HG02885 (cell line): Measurements from ENCODE around the gene KLHL40.
"Not testable (repeated sequence)": the region's sequence is repeated elsewhere in the genome, so short reads cannot be mapped to it uniquely, and the experiment has no call there.

Source experiments
- ATAC-seq: cut with Tn5 transposase; IDR thresholded peaks from one replicate; pipeline ENCODE4 v1.9.1; 2021; ENCODE audit warnings: mild to moderate bottlenecking; ENCODE audit not compliant: unreplicated experiment, poor library complexity

Gene KLHL40

DNA sequence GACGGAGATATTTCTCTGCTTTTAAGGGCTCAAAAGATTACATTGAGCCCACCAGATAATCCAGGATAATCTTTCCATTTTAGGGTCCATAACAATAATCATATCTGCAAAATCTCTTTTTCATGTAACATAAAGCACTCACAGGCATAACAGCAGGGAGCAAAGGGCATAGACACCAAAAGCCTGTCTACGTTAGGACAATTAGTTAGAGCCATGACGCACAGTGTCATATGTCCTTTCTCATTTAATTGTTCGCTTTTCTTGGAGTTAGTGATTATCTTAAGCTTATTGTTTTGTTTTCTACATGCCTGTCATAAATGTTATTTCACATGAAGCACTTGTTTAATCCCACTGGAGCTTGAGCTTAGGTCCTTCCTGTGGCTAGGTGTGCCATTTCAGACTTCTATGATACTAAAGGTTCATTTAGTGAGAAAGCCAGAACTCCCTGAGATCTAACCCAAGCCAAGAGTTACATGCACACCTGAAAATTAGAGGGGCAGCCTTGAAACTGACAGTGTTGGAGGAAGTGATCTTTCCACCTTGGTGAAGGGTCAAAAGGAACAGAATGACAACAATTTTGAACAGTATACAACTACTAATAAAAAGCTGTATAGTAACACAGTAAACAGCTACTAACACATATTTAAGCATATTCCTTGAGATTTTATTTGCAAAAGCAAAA is 29.0 kb downstream of the KLHL40 start:
- no peak for ATAC-seq

DNA sequence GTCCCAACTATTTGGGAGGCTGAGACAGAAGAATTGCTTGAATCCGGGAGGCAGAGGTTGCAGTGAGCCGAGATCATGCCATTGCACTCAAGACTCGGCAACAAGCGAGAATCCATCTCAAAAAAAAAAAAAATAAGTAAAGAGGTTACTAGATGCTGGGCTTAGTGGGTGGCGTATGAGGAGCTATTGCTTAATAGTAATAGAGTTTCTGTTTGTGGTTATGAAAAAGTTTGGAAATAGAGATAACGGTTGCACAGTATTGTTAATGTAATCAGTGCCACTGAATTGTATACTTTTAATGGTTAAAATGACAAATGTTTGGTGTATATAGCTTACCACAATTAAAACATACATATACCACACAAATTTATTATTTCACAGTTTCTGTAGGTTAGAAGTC is 32.0 kb downstream of the KLHL40 start:
- ATAC-seq, result no peak

DNA sequence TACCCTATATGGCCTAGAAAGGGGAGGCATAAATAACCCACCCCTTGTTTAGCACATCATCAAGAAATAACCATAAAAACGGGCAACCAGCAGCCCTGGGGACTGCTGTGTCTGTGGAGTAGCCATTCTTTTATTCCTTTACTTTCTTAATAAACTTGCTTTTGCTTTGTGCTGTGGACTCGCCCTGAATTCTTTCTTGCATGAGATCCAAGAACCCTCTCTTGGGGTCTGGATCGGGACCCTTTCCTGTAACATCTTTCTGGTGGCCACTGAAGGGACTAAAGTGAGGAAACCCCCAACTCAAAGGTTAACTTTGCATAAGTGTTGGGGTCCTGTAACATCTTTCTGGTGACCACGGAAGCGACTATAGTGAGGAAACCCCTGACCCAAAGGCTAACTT is 33.0 kb downstream of the KLHL40 start:
- ATAC-seq, result no peak

DNA sequence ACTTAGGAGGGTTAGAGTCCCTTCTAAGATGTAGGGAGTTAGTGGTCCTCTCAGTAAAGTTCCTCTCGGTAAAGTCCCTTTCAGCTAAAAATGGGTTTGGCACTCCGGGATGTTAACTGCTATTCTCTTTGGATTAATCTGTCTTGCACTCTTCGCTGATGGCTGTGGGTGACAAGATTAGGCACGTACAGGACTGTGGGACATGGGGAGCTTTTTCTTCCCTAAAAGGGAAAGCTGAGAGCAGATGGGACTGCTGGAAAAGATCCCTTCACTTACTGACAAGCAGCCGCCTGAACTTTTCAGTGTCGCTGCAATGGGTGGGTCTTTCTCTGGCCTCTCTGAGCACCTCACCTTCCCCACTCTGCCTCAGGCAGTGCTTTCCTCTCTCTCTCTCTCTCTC is 33.7 kb downstream of the KLHL40 start:
- ATAC-seq, result no peak

DNA sequence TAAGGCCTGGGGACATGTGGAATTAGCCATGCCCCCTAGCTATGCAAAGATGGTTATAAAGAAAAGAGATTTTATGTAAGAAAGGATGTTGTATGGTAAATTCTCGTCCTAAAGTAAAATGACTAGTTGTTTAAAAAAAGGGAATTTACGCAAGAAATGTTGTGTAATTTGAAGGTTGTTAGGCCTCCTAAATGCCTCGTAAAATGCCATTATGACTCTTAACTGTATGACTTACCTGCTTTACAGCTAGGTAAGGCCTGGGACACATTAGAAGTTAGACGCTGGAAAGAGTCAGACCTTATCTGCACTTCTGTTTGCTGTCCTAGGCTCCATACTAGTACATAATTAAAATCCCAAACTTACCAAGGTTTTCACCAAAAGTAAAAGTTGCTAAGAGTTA is 34.8 kb downstream of the KLHL40 start:
- ATAC-seq, result no peak

DNA sequence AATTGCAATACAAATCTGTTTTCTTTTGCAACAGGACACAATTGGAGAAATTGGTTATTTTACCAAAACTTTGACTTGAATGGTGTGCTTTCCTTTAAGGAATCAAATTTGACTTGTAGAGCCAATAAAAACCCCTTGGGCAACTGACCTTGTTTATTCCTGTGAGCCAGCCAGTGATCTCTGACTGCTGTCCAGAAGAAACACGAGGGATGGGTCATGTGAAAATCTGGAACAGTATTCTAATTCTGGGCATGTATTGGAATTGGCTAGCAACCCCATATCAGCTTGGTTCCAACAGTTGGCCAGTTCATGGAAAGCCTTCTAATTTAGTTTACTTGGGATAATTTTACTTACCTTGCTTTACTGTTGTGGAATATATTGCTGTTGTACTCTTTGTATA is 36.4 kb downstream of the KLHL40 start:
- no peak for ATAC-seq

DNA sequence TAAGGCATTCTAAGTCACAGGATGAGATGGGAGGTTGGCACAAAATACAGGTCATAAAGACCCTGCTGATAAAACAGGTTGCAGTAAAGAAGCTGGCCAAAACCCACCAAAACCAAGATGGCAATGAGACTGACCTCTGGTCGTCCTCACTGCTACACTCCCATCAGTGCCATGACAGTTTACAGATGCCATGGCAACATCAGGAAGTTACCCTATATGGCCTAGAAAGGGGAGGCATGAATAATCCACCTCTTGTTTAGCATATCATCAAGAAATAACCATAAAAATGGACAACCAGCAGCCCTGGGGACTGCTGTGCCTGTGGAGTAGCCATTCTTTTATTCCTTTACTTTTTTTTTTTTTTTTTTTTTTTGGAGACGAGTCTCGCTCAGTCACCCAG is 37.1 kb downstream of the KLHL40 start:
- not testable (repeated sequence) for ATAC-seq

DNA sequence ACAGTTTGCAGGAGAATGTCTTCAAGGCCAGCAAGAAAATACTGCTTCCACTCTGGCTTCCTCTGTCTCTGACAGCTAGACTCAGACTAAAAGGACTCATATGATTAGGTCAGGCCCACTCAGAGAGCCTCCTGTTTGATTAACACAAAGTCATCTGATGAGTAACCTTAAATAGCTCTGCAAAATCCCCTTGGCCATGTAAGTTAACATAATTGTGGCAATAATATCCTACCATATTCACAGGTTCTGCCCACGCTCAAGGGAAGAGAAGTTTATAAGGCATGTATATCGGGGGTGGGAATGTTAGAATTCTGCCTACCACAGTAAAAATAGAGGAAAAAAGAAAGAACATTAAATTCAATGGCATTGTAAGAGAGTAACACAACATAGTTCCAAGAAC is 37.9 kb downstream of the KLHL40 start:
- ATAC-seq, result no peak

DNA sequence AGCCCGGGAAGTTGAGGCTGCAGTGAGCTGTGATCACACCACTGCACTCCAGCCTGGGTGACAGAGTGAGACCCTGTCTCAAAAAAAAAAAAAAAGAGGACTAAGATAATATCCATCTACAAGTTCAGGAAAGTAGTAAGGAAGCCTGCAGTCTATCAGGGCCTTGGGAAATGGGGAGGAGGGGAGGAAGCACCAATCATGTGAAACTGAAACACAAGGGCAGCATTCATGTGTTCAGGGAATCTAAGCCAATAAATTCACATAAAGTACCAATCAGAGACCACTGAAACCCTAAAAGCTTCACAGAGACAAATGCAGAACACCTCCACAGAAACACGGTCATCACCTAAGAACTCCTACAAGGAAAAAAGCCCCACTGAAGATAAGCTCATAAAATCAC is 40.1 kb downstream of the KLHL40 start:
- no peak for ATAC-seq

DNA sequence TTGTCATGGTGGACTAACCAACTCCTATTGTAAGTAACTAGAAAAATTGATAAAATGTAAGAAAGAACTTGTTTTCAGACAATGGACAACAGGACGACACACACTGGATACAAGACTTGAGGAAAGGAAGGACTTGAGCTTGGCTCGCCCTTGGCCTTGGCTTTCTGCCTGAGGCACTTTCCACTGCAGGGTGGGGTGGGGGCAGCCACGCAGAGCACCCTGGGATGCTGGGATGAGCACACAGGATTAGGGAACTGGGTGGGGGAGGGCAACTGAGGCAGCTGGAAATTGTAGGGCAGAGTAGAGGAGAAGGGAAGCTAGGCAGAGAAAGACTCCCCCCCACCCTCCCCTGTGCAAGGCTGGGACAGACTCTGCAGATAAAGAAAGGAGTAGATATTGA is 42.7 kb downstream of the KLHL40 start:
- ATAC-seq, result no peak

DNA sequence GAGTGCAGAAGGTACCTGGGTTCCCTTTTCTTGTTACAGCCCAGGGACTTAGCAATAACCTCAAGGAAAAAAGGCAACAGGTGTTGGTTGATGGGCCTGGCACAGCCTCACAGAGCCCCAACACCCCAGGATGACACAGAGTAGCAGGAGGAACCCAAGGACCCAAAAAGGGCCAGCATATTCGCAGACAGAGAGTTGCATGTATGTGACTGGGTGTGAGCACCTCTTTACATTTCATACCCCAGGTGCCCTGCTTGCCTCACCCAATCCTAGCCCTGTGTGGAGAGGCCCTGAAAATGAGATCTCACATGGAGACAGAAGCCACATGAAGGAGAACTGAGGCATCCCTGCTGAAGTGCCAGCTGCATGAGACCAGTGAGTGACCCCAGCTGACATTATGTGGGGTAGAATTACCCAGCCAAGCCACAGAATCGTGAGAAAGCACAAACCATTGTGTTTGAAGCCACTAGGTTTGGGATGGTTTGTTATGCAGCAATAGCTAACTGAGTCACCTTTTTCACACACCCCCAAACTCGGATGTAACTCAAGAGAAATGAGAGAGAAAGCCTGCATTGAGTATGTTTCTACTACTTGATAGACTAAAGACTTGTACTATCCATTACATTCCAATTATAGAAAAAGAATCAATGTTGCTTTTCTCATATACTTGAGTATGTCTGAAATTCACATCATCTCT is 43.5 kb downstream of the KLHL40 start:
- ATAC-seq, result no peak

DNA sequence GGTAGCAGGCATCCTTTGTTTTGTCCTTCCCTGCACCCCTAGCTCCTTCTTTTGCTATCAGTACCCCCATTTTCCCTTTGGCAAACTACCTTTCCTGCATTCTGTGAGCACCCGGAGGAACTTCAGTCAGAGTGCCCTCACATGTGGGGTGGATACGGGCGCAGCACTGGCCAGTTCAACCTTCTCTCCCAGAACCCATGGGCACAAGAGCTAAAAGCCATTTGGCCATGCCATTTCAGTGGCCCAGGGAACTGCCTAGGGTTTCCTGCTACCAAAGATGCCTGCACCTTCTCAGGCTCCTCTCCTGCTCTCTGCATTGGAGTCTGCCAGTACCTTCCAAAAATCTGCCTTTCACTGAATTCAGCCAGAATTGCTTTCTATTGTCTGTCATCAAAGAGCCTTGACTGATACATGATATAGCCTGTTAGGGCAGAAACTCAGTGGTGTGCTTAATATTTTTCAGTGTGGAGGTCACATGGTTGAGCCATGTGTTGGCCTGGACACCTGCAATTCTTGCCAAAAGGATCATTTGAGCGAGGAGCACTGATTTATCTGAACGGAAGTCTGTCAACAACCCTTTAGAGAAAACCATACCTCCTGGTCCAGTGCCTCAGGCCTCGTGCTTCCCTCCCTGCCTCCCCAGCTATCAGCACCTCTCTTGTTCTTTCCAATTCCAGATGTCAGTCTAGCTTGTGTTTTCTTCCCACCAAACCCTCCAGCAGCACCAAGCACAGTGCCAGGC is 44.2 kb downstream of the KLHL40 start:
- no peak for ATAC-seq

DNA sequence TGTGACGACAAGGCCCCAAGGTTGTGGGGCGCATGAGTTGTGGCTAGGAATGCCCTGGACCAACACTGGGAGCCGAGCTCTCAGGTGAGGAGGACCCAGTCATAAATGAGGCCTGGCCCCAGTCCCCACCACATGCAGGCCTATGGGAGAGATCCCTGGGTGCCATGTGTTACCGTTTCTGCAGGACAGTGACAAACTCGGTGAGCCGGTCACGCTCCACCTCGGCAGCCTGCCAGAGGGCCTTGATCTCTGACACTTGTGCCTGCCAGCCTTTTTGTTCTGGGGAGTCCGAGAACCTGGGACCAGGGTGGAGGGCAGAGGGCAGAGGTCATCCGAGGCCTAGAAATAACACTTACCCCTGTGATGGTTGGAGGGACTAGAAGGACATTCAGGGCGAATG is 45.0 kb downstream of the KLHL40 start:
- ATAC-seq, result no peak

DNA sequence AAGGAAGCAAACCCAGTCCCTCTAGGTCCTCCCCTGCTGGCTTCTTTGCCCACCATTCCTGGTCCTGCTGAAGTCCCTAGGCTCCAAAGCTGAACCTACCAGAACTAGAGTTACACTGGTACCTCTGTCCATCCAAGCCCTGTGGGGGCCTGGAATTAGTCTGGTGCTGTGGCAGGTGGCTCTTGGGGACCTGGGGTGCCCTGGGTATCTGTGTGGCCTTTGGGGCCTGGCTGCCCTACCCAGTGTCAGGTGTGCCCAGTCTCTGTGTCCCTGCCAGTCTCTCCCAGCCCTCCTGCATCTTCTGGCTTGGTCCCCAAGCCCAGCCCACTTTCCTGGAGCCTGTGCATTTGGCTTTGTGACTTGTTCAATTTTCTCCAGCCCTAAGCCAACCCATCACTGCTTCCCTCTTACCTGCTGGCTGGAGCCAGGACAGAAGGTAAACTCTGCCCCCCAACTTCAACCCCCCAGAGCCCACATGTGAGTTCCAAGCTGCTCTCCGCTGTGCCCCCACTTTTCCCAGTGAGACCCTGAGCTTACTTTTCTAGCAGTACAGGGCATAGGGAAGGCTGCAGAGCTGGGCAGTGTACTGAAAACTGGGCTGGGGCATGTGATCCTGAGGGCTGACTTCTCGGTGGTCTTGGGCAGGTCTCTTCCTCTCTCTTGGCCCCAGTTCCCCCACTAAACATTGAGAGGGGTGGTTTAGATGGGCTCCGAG is 45.5 kb downstream of the KLHL40 start:
- ATAC-seq, result no peak

DNA sequence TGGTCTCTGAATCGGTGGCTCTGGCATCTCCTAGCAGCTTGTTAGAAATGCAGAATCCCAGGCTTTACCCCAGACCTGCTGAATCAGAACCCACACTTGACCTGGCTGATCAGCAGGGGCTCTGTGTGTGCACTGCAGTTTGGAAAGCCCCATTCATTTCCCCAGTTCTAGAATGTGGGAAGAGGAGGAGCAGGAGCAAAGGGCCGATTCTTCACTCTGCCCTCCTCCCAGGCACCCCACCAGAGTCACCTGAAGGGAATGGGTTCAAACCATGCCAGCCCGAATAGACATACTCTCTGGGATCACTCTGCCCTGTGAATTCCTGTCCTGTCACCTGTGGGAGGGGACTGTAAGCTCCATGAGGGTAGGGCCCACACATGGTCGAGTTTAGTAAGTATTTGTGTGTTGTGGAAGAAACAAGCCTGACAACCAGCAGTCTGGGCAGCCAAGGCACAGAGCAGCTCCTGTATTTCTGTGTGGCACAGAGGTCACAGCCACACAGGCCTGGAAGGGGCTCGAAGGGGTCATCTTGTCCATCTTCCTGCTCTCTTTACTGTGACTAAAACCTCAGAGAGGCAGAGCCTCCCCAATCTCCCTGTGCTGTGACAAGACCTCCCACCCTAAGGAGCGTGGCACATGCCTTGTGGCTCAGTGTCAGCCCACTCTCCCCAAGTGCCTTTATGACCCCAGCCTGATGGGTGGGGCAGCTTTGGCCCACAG is 46.3 kb downstream of the KLHL40 start:
- ATAC-seq, result no peak

DNA sequence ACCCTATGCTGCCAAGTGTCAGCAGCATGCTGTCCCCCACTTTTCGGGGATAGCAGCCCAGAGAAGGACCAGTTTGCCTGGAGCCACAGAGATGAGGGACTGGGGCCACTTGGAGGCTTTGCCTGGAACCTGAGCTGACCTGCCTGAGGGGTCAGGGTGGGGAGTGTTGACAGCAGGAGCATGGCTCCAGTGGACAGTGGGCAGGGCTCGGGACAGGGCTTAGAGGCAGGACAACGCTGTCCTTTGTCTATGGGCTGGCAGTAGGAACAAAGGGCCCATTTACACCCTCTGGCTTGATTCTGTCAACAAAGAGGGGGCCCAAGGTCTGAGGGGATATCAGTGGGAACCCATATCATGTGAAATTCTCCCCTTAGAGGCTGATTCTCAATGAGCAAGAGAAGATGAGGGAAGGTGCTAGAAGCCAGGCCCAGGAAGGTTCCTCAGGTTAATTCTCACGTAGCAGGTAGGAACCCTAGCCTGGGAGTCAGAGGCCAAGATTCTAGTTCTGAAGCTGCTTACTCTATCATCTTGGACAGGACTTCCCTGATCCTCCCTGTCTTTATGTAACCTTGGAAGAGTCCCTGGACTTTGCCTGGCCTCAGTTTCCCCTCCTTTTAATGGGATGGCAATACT is 47.0 kb downstream of the KLHL40 start:
- ATAC-seq, result no peak

DNA sequence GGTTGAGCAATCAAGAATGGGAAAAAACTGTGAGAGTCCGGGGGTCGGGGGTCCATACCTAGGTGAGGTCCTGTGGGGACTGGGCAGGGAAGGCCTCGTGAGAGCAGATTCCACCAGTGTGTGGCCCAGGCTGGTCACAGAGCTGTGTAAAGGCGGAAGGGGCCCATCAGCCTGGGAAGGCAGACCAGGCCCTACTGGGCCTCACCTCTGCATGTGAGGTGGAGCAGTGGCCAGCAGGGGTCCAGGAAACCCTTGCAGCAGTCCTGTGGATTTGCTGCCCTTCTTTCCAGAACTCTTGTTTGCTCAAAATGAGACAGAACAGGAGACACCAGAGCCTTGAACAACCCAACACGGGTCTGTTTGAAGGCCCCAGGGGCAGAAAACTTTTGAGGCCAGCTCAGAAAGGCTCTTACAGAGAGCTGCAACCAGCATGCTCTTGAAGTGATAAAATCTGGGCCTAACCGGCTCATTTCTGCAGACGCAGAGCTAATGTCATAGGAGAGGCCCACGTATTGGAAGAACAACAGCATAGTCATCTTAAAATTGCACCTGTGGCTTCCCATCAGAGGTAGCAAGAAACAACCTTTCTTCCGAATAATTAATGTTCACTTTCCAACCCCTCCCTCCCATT is 47.6 kb downstream of the KLHL40 start:
- no peak for ATAC-seq

DNA sequence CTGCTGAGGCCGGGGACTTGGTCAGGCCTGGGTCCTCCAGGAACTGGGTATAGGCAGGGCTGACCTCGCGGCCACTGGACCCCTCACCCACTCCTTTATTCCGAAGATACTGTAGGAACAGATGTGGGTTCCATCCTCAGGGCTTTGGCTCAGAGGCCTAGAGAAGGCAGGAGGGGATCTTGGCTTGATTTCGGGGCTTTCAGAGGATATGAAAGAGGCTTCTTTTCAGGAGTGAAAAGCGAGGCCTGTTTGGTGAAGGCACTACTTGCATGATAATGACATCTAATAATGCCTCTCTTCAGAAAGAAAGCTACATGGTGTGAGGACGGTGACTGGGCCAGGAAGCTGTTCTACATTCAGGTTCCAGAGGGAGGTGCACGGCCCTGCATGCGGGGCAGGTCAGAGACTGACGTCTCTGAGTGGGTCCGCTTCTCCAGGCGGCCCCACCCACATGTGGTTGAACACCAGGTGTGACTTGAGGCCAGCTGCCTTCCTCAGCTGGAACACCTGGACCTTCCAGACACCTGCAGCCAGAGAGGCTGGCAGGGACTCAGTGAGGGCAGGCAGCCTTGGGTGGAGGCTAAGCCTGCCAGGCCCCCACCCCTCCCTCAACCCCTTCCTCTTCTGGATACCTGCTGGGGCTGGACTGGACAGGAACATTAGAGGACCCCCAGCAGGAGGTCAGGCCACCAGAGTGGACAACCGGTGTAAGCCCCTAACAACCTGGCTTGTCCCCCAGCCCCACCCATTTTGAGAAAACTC is 48.3 kb downstream of the KLHL40 start:
- no peak for ATAC-seq
